ENCODE measurements around the gene LZTR1. TPM values are rescaled to one million over a fixed set of nuclear protein-coding genes. Genes with fewer than 3 reads are reported as not detected.

LZTR1 gene
- total and polyA plus RNA-seq, 2 of the 8 experiments (the other 6 are each of a cell fraction or from before 2014, with no cell fraction given) = 22.3 to 31.0 TPM

DNA sequence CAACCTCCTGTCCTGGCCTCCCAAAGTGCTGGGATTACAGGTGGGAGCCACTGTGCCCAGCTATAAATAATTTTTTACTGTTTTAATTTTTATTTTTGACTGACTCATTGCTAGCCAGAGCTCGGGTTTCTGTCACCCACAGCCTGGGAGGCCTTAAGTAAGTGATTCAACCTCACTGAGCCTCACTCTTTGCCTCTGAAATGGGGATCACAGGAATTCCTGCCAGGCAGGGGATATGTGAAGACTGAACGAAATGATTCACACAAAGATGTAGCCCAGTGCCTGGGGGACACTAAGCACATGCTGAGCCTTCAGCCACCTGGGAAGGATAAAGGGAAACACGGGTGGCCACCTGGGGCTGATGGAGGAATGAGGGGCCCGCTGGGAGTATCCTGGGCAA lies 59.8 kb downstream of the LZTR1 start (continued):
- TF ChIP-seq KDM4A (IDR thresholded peaks at IDR 0.05; ENCODE audit: low read depth, low read length, severe bottlenecking) = no peak
